Forelimb muscle (tissue), 1 donor: Measurements from ENCODE around the gene SMS. TPM values are rescaled to one million over a fixed set of nuclear protein-coding genes. Genes with fewer than 3 reads are reported as not detected.
"Not testable (repeated sequence)": the region's sequence is repeated elsewhere in the genome, so short reads cannot be mapped to it uniquely, and the experiment has no call there.

ENCODE experiments used
- DNase-seq: peaks from one replicate; pipeline ENCODE4 v3.0.0-alpha.2; 2013; ENCODE audit warnings: low read depth
- polyA plus RNA-seq: library from polyadenylated mRNA; unstranded; fragments of 120-200 nt; gene quantifications from one replicate; pipeline ENCODE4 v1.2.1, GENCODE V29; 2013; ENCODE audit not compliant: insufficient read length

The SMS gene
- polyA plus RNA-seq, 1 donor, result 76.7 TPM

DNA sequence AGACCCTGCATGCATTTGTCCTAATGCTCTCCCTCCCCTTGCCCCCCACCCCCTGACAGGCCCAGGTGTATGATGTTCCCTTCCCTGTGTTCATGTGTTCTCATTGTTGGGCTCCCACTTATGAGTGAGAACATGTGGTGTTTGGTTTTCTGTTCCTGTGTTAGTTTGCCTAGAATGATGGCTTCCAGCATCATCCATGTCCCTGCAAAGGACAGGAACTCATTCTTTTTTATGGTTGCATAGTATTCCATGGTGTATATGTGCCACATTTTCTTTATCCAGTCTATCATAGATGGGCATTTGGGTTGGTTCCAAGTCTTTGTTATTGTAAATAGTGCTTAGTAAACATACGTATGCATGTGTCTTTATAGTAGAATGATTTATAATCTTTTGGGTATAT, 10.0 kb downstream of the SMS start:
- DNase-seq, result not testable (repeated sequence)

DNA sequence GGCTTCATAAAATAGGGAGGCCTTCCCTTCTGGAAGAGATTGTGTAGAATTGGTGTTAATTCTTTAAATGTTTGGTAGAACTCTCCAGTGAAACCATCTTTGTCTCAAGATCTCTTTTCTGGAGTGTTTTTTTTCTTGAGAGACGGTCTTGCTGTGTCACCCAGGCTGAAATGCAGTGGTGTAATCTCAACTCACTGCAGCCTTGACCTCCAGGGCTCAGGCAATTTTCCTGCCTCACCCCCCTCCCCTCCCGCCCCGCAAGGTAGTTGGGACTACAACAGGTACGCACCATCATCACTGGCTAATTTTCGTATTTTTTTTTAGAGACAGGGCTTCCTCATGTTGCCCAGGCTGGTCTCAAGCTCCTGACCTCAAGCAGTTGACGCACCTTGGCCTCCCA, 12.1 kb downstream of the SMS start:
- no peak for DNase-seq

- not testable (repeated sequence) for DNase-seq
These were observed 12.8 kb downstream of the SMS start for GRCh38 chrX:21953195-21953830.

DNA sequence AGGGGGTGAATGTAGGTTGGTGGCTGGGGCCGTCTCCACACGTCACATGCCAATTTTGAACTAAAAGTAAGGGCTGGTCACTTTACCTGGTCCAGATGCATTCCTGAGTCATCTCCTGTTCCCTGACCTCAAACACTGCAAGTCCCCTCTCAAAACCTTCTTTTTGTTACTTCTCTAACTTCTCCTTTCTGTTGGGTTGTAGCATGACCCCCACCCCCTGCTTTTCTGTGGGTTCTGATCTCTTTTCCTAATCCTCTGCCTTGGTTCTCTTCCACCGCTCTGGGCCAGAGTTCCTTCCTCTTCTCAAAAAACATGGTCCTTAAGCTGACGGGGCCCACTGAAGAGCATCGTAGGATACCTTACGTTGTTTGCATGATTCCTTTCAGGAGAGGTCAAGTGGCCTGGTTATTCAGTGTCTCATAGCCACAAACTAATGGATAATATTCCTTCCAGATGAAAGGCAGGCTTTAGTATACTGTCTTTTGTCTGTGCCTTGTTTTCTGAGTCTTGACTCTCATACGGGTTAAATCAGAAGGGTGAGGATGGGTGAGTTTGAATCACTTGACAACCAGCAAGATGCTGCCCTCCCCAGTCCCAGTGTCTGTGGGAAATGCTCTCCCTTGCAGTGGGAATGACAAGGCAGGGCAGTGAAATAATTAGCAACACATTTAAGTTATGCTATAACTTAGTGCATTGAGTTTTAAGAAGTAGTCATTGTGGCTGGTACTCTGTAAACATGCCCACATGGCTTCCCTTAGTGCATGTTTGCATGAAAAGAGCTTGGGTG, 15.1 kb downstream of the SMS start:
- DNase-seq, result no peak

- no peak for DNase-seq
These were observed 16.3 kb downstream of the SMS start for GRCh38 chrX:21956783-21957182.

DNA sequence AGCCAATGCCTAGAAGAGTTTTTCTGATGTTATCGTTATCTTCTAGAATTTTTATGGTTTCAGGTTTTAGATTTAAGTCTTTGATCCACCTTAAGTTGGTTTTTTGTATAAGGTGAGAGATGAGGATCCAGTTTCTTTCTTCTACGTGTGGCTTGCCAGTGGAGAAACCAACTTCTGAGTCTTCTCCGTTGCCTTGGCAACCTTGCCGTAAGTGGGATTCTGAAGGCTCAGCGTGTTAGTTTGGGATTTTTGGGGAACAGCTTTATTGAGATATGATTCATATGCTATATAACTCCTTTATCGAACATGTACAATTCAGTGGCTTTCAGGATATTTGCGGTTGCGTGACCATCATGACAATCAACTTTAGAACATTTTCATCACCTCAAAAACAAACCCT, 17.7 kb downstream of the SMS start:
- DNase-seq, result no peak

DNA sequence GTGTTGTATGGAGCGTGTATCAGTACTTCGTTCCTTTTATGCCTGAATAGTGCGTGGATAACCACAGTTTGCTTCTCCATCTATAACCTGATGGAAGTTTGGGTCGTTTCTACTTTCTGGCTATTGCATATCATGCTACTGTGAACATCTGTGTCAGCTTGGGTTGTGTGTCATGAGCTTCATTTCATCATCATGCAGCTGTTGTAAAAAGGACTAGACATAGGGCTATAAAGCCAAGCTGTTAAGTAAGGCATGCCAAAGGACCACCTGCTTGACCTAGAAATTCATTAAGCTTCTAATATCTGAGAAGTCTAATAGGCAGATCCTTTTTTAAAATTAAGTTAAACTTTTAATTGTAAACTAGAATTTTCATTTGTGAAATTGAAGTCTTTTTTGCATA, 18.4 kb downstream of the SMS start:
- DNase-seq, result no peak

GRCh38 chrX:21959362-21960051, 19.0 kb downstream of the SMS start:
- DNase-seq, result no peak

DNA sequence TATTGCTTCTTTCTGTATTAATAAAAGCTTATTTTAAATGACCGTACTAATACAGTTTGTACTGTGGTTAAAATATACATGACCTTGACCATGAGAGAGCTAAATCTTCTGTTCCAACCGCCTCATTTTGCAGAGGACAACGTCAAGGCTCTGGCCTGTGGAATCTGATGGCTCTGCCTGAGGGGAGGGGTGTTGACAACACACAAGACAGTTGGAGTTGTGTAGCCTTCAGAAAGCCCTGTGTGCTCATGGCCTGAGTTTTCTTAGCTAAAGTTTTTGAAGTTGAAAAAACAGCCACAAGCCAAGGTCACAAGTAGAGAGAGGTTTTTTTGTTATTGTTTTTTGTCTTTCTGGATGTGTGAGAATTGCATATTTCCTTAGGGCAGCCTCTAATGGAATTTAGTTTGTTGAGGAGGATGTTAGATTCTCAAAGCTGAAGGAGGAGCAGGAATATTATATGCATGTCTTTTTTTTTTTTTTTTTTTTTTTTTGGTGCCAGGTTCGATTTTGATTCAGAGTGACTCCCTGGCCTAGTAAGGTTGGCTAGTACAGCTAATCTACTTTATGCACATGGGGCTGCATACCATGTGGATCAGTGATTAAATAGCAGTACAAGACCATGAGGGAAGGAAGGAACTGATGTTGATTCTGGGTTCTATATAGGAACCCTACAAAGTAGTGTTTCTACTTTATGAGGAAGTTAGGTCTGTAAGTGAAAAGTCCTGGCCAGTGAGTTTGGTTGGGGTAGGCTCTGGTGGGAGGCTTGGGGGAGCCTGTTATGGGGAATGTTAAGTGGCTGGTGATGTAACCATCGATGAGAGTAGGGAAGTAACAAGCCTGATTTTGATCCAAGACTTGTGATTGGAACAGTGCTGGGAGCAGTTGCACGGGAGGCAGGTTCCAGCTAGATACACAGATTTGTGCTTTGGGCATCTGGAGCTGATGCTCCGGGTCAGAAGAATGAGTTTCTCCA, 20.3 kb downstream of the SMS start:
- DNase-seq, result no peak

GRCh38 chrX:21962361-21962760, 21.9 kb downstream of the SMS start:
- no peak for DNase-seq

DNA sequence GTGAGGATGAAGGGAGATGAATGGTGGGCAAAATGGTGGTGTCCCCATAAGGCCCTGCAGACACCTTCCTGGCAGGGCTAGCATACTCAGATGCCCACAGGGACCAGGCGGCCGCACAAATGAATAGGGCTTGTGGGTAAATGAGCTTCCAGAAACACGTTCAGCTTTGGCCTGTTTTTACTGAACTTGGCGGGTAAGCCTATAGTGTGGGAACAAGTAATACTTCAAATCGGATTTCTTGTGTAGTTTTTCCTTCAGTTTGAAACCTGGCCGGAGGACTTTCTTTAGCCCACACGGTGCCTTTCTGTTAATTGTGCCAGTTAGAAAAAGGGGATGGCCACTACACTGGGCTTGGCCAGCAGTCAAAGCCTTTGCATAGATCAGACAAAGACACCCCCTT, 22.8 kb downstream of the SMS start:
- DNase-seq, result no peak

- DNase-seq, result no peak
These were observed 23.4 kb downstream of the SMS start for GRCh38 chrX:21963731-21964405.

GRCh38 chrX:21966866-21967265, 26.4 kb downstream of the SMS start:
- no peak for DNase-seq

GRCh38 chrX:21968333-21968732, 27.8 kb downstream of the SMS start:
- no peak for DNase-seq

GRCh38 chrX:21970326-21970725, 29.8 kb downstream of the SMS start:
- no peak for DNase-seq

DNA sequence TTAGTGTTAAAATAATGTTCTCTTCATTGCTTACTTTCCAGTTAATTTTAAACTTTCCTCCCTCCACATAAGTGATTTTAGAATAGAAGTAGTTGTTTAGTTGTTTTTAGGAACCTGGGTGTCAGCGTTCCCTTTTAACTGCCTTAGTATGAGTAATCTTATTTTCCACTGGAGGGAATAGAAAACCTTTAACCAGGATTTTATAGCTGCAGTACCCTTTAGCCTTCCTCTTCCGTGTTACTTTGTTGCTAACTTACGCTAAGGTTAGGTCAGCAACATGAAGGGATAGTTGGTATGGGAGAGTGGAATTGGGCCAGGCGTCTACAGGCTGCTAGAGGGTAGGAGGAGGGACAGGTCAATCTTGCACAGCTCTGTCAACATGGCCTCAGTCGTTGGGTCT, 31.5 kb downstream of the SMS start:
- no peak for DNase-seq

DNA sequence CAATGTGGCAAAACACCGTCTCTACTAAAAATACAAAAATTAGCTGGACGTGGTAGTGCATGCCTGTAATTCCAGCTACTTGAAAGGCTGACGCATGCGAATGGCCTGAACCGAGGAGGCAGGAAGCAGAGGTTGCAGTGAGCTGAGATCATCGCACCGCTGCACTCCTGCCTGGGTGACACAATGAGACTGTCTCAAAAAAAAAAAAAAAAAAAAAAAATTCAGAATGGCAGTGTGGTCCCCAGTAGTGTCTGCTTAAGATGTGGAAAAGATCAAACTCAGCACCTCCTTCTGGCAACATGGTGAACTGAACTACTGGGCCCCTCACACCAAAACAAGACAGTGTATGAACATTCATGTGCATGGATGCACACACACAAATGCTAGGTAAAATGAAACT, 32.2 kb downstream of the SMS start:
- DNase-seq, result no peak

DNA sequence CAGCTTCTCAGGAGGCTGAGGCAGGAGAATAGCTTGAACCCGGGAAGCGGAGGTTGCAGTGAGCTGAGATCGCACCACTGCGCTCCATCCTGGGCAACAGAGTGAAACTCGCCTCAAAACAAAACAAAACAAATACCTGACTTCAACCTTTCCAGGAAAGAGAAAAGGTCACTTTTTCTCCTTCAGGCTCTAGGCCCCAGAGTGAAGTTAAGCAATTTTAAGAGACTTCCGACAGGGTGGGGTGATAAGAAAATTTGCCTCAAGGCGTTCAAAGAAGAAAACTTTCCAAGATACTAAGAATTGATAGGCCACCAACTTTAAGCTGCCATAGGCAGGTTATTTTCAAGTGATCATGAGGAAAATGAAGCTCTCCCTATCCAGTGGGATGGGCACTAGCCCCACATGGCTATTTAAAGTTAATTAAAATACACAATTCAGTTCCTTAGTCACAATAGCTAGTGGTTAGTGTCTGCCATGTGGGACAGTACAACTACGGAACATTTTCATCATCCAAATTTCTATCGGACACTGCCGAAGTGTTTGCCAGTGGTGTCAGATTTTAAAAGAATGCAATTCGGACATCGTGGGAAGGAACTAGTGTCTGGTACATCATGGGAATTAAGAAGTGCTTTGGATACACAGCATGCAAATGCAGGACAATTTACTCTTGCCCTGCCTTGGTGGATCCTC, 33.0 kb downstream of the SMS start:
- DNase-seq, result no peak

GRCh38 chrX:21974011-21974385, 33.5 kb downstream of the SMS start:
- DNase-seq, result no peak

DNA sequence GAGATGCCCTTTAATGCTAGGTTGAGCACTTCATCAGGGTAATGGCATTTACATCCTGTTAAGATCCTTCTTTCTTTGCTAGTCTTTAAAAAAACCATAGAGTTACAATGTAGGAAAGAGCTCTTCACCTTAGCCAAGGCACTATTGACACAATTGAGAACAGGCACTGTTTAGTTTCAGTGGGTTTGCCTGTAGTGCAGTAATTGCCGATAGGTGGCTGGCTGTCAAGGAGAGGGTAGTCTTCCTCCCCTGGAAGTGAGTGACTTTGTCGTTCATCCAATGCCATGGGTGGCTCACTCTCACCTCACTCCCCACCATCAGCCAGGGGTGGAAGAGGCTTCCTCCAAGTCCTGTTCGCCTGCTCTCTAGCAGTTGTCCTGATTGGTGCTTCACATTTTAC, 34.7 kb downstream of the SMS start:
- DNase-seq, result no peak

DNA sequence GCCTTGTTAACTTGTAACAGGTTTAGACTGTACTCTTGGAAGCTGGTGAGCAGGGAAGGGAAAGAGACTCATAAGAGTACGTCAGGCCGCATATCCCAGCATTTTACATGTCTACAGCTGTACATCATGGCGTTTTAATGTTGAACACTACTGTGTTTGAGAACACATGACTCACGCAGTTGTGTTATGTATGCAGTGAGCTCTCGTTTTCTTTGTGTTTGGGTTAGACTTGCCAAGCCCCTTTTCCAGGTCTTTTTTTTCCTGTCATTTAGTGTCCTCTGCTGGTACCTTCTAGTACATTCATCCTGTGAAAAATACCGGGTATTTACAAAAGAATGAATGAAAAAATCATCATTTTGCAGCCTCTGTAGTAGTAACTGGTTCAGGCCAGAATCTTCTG, 35.3 kb downstream of the SMS start:
- no peak for DNase-seq
